Stimulated activated CD4-positive, alpha-beta T cell treated with anti-CD3 and anti-CD28 coated beads, Interleukin-2, amount 100 ng/mL, for 24 hours (primary cell): ENCODE results near the gene PRPF40A.

Experiments
- DNase-seq, 2 donors: peaks; one replicate each; pipeline ENCODE4 v3.0.0-alpha.2; 2020

The PRPF40A gene

DNA sequence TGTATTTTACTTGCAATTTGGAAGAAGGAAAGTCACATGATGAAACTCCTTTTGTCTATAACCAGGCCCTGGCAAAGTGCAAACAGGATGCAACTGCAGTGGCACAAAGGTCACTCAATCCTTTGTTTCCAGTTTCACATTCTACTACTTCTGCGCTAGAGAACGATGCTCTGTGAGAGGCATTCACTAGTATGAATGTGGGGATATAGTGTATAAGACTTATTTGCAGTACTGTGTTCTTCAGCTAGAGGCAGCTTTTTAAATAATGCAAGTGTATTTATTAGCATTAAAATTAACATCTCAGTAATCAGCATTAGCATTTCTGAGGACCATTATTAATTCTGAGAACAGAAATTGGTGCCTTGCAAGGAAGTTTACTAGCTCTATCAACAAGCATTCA lies 68.9 kb downstream of the PRPF40A start:
- DNase-seq = no peak

DNA sequence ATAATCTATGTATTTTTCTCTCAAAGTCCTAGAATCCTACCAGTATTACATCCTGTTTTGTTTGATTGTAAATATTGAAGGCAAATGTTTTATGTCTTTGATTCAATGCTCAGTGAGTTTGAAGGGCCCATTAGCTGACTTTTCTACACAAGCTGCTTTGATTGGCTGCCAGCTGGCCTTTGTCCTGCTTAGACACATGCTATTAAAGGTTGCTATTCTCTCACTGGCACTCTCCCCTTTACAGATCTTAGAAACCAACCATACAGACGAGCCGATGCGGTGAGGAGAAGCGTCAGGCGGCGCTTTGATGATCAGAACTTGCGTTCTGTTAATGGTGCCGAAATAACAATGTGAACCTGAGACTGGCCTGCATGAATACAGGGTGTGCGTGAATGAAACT lies 69.7 kb downstream of the PRPF40A start:
- DNase-seq = no peak

DNA sequence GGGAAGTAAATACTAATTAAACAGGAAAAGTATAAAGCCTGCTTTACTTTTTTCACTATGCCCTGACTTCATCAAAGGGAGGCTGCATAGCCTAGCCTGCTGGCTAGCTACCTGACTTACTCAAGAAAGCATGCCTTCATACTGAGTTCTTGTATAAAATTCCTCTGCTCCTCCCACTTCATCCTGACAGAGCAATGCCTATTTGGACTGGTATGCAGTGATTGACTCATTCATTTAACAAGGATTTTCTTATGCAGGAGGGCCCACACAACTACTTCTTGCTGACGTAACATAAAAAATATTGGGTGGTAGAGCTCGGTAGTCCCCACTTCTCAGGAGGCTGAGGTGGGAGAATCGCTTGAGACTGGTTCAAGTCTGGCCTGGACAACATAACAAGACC lies 70.5 kb downstream of the PRPF40A start:
- DNase-seq = no peak

DNA sequence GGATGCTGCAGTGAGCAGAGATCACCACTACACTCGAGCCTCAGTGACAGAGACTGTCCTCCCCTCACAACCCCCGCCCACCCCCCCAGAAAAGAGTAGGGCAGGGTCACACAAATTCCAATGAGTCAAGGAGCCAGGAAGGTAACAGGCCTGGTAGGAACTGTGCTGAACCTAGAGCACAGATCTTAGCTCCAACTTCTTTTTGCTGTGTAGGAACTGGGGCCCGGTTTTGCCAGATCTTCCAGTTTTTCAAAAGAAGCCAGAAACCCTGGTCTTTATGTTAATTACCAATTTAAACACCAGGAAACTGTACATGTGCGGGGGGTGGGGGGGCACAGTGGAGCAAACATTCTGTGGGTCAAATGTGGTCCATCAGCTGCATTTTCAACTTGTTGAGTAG lies 71.0 kb downstream of the PRPF40A start:
- DNase-seq = no peak

DNA sequence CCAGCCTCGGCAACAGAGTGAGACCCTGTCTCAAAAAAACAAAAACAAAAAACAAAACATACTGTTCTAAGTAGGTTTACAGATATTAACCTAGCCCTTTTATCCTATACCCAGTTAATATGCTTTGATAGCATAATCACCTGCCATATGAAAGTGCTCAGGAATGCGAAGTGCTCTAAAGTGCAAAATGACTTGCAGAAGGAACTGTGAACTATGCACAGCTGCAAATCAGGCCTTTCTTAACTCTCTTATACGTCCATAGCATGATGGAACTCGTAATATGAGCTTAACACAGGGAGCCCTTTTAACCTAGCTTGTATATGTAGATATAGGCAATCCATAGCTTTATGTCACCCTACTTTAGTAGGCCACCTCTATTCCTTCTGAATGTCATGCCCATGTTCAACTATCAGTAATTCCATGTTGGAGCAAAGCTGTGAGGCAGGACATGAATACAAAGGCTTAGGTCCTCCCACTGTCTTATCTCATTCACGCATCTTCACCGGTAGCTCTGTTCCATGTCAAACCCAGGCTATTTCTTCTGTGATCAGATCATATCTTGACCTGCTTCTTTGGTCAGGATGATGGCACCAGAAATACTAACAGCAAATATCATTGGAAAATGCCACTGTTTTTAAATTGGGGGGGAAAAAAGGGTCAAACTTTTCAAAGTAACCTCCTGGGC lies 72.9 kb downstream of the PRPF40A start:
- DNase-seq = no peak

- no peak for DNase-seq
Observed at GRCh38 chr2:152638590-152638989, 78.7 kb downstream of the PRPF40A start.

DNA sequence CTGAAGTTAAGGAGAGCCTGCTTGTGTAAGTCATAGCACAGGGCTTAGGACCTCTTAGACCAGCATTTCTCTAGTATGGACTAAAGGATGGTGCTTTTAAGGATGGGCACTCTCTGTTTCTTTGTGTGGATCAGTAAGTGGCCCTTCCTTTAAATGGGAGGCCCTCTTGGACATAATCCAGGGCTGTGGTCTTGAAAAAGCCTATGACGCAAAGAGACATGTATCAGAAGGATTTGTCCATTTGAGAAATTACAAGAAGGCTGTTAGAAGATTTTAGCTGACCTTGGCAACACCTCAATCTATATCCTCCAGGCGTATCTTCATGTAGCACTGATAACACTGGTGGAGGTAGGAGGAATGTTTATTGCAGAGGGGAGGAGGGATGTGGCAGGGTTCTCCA lies 79.2 kb downstream of the PRPF40A start:
- DNase-seq = no peak

DNA sequence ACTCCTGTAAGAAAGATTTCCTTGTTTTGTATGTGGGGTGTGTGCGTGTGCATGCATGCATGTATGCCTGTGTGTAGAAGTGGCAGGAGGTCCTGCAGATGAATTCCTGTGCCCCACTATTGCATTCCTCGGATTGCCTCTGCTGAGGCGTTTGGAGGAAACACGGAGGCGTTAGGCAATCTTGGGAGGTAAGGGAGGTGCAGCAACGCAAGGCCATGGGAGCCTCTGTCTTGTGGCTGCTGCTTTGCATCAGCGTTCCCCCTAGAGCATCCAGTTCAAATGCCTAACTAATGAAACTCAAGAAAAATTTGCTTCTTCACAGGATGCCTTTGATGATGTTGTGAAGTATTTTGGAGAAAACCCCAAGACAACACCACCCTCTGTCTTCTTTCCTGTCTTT lies 80.0 kb downstream of the PRPF40A start:
- DNase-seq = no peak

GRCh38 chr2:152635635-152636298 lies 81.5 kb downstream of the PRPF40A start:
- peak; percentile 72 to 79 for DNase-seq

DNA sequence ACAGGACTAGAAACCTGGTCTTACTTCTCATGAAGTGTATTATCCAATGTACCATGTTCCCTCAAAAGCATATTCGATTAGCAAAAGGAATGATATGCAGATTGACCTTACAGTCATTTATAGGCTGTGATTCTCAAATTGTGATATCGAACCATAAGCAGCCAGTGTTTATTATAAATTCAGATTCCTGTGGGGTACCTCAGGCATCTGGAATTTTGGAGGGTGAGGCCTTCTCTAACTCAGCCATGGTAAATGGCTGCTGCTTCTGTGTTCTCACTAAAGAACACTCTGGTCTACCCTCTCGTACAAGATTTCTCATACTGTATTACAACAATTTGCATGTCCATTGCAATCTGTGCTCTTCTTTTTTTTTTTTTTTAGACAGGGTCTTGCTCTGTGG lies 84.5 kb downstream of the PRPF40A start:
- DNase-seq = no peak

DNA sequence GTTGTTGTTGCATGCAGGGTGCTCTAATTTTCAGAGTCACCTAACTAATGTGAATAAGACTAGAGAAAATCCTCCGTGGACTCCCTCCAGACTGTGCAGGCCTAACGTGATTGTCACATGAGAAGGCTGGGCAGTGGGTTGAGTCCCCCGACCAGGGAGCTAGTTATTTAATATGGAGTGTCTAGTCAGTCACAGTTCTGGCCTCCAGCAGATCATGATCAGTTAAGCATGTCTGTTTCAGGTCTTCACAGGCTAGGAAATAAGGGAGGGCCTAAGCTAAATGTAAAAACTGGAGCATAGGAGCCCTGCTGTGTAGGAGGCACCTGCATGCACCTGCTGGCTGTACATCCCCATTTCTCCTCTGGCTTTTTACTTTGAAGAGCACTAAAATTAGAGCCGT lies 86.8 kb downstream of the PRPF40A start:
- no peak for DNase-seq

GRCh38 chr2:152629202-152629601 lies 88.1 kb downstream of the PRPF40A start:
- DNase-seq = no peak

- DNase-seq = no peak
Observed at GRCh38 chr2:152627351-152627957, 89.8 kb downstream of the PRPF40A start.

- no peak for DNase-seq
Observed at GRCh38 chr2:152626911-152627339, 90.3 kb downstream of the PRPF40A start.

DNA sequence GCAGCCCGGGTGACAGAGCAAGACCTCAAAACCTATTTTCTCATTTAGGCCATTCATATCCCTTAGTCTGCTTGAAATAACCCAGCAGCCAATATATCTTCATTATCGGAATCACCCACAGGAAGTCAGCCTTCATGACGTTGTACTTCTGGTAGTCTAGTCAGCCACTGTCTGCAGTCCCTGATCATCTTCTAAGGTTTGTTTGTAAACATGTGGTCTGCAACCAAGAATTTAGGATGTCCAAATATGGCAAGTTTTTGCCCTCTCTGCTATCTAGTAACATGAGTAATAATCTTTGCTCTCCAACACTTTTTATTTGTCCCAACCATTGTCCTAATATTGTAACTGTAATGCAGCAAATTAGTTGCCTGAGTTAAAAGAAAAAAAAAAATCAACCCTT lies 92.5 kb downstream of the PRPF40A start:
- no peak for DNase-seq

GRCh38 chr2:152623775-152624174 lies 93.5 kb downstream of the PRPF40A start:
- DNase-seq = no peak

DNA sequence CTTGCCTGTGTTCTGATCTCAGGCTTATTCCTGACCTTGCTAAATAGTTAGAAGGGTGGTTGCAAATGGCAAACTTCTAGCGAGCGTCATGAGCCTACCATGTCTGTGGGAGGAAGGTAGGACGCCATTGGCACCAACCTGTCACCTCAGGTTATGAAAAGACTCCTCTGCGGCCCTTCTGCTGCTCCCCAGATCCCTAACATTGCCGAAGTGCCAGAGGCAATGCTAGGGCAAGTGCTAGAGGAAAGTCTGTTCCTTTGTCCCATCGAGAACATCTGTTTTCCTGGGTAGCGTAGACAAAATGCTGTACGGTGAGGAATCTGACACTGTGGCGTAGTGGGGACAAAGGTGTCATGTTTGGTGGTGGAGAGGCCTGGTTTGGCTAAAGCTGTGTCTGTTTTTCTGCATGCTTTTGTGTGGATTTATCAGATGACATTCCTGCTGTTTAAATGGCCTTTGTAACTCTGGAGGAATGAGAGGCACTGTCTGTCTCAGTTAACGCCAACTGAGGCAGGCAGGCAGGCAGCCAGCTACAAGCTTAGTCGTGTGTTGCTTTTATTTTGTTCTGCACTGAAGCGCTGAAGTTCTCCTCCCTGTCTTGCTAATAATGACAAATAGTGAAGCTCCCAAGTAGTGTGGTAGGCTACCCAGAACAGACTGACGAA lies 94.1 kb downstream of the PRPF40A start:
- DNase-seq = no peak

GRCh38 chr2:152622219-152622618 lies 95.0 kb downstream of the PRPF40A start:
- no peak for DNase-seq

GRCh38 chr2:152620985-152621384 lies 96.3 kb downstream of the PRPF40A start:
- DNase-seq = no peak

GRCh38 chr2:152620208-152620607 lies 97.1 kb downstream of the PRPF40A start:
- no peak for DNase-seq

GRCh38 chr2:152618193-152618564 lies 99.1 kb downstream of the PRPF40A start:
- DNase-seq = no peak

GRCh38 chr2:152617456-152618192 lies 99.6 kb downstream of the PRPF40A start:
- no peak for DNase-seq

DNA sequence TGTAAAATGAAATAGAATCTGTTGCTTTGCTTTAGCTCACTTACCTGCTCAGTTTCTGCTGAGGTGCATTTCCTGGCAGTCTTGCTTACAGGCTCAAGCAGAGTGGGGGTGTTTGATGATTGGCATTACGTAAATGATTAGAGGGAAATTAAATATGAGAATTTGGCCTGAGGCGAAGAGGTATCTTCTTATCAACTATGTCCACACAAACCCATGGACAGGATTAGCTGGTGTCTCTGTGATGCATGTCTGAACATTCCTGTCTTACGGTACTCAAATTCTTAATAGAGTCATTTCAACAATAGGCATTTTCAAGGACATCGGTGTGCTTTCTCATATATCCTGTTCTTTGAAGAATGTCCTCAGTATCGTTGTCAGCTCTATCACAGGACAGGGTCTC lies 102.1 kb downstream of the PRPF40A start:
- DNase-seq = no peak
